Prostate gland (tissue), 2 donors: Measurements from ENCODE around the gene GPD1. TPM values are rescaled to one million over a fixed set of nuclear protein-coding genes. Genes with fewer than 3 reads are reported as not detected.
A peak's percentile ranks its signal among the peaks of the same experiment; 100 is the strongest.
"Not testable (repeated sequence)": the region's sequence is repeated elsewhere in the genome, so short reads cannot be mapped to it uniquely, and the experiment has no call there.

Experiments
- DNase-seq: peaks from one replicate; pipeline ENCODE4 v3.0.0-alpha.2; 2019; ENCODE audit warnings: low spot score
- H3K27ac ChIP-seq, 2 donors: fragments of 200-600 bp; sonication (generic); 2 replicates each; pipeline ENCODE4 v1.5.1; 2017 to 2019
- H3K27me3 ChIP-seq: fragments of 200-600 bp; sonication (generic); replicated peaks from 2 replicates; pipeline ENCODE4 v1.5.1; 2019; ENCODE audit not compliant: insufficient read depth
- H3K36me3 ChIP-seq, 2 donors: fragments of 200-600 bp; sonication (generic); 1 replicate in 1 of 2; 2 replicates in 1 of 2; pipeline versions ENCODE4 v1.5.1 to v1.8.1; 2017 to 2019
- H3K4me1 ChIP-seq: fragments of 200-600 bp; sonication (generic); replicated peaks from 2 replicates; pipeline ENCODE4 v1.5.1; 2019
- H3K4me3 ChIP-seq, 2 donors: fragments of 200-600 bp; sonication (generic); 2 replicates each; pipeline ENCODE4 v1.5.1; 2017 to 2019
- H3K9me3 ChIP-seq: fragments of 200-600 bp; sonication (generic); 2 replicates; pipeline ENCODE4 v1.5.1; 2017
- CTCF ChIP-seq, 4 experiments: fragments of 200-600 bp in 2 of 4; fragments of 450-650 bp in 2 of 4; sonication (generic) in 2 of 4; IDR thresholded peaks; 1 replicate in 3 of 4; 2 replicates in 1 of 4; pipeline ENCODE4 v1.5.1; 2016 to 2019; ENCODE audit warnings: antibody characterized with exemption in 4 of 4, mild to moderate bottlenecking in 2 of 4, moderate library complexity in 2 of 4
- POLR2A ChIP-seq: fragments of 450-650 bp; IDR thresholded peaks from one replicate; pipeline ENCODE4 v1.6.1; 2016; ENCODE audit warnings: antibody characterized with exemption, mild to moderate bottlenecking
- POLR2AphosphoS5 ChIP-seq: sonication (generic); formaldehyde crosslinking; IDR thresholded peaks from one replicate; pipeline ENCODE4 v1.6.1; 2017; ENCODE audit warnings: antibody characterized with exemption
- WGBS: methylation state at CpG from one replicate; pipeline ENCODE4 v1.1.5; 2018; 5-methylcytosine and 5-hydroxymethylcytosine counted together
- intact Hi-C: fragments of 100-400 bp; cut with DNase I; formaldehyde crosslinking; loops from one replicate; pipeline ENCODE4 v1.14.2; 2022
- total RNA-seq, 2 donors: library from RNA; depleted of rRNA; stranded (reverse); fragments of >200 nt; gene quantifications; one replicate each; pipeline ENCODE4 v1.1.0, GENCODE V29; 2016

GPD1 gene
- total RNA-seq, 2 donors from 2014 or later: 0.27 to 3.4 TPM

- intact Hi-C loops: no loop called here
- DNase-seq: no peak
- whole genome bisulfite sequencing: 80% methylated on average over 4 of the region's 4 CpGs
- TF ChIP-seq CTCF (IDR thresholded peaks at IDR 0.05) (no peak), POLR2AphosphoS5 (no peak), POLR2A (no peak)
- Histone ChIP-seq H3K27me3 (no peaks in the 10 kb centered on the region), H3K27ac (no peak overlapping the region), H3K36me3 (no peaks in the 10 kb centered on the region), H3K9me3 (no peaks in the 10 kb centered on the region), H3K4me1 (no peaks in the 10 kb centered on the region), H3K4me3 (no peak overlapping the region)
Measured at GRCh38 chr12:50129290-50129689, 25.5 kb downstream of the GPD1 start.

DNA sequence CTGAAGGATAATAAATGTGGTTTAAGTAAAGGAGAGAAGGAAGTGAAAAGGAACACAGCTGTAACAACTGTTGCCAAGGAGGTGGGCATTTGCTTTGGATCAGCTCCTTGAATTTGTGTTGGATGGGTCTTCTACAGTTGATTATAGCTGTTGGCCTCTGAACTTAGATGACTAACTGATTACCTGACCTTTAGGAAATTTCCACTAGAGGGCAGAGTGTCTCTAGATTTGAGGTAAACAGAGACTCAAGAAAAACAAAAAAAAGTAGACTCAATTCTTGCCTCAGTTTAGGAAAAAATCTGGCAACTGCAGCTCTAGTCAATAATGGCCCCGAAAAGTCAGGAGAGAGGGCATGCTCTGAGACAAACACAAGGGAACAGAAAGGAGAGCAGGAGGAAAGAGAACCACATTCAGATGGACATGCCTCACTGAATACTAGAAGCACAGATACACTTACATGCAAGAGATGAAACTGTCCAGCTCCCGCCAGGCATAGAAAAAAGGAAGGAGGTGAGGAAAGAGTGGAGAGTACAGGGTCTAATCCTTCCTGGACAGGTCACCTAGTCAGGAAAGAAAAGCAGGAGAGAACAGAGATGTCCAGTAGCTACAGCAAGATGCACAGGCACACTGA, 28.8 kb downstream of the GPD1 start:
- intact Hi-C loops: no loop called here
- H3K27me3 ChIP-seq: no peaks in the 10 kb centered on the region
- 73% methylated on average over 2 of the region's 2 CpGs for WGBS
- H3K4me3 ChIP-seq: no peak overlapping the region
- H3K9me3 ChIP-seq: no peaks in the 10 kb centered on the region
- H3K27ac ChIP-seq: no peak overlapping the region
- no peaks in the 10 kb centered on the region for H3K4me1 ChIP-seq
- no peaks in the 10 kb centered on the region for H3K36me3 ChIP-seq
- TF ChIP-seq POLR2AphosphoS5 (no peak), CTCF (IDR thresholded peaks at IDR 0.05) (peak in 3 of 4 experiments; percentile 18 to 65 (median 42)), POLR2A (no peak)
- no peak for DNase-seq

DNA sequence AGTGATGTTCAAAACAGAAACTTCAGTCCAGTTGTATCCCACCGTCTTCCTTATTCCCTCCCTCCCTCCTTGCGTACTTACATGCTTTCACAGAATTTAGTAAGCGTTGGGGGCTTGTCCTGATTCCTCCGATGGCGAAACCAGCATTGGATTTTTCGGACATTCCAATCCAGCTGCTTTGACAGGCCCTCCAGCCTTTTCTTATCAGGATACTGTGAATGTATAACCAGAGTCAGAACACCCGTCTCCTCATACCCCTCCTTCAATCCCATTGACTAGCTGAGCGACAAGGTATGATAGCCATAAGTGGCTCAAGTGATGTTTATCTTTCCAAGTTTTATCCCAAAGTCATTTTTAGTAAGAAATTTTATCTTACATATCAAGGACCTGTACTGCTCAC, 39.2 kb downstream of the GPD1 start:
- no peak for TF ChIP-seq POLR2AphosphoS5
- TF ChIP-seq POLR2A: no peak
- no peak for TF ChIP-seq CTCF (IDR thresholded peaks at IDR 0.05)

DNA sequence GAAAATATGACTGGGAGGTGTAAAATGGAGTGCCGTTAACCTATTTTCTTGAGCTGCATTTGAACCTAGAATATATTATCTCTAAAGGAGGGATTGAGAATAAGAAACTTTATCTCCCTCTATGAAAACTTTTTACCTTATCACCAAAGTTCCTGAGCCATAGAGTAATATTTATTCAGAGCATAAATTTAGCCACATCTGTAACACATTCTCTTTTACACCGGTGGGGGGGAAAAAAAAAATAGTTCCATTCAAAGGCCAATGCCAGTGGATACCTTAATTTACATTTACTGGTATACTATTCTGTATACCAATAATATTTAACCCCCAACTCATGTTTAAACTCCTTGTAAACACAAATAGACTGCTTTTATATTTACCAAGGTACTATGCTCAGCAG, 41.6 kb downstream of the GPD1 start:
- WGBS: 79% methylated on average over 2 of the region's 2 CpGs
- intact Hi-C loops: no loop called here
- Histone ChIP-seq H3K27me3 (no peaks in the 10 kb centered on the region), H3K4me3 (no peak overlapping the region), H3K4me1 (no peaks in the 10 kb centered on the region), H3K36me3 (no peaks in the 10 kb centered on the region), H3K9me3 (no peaks in the 10 kb centered on the region), H3K27ac (no peak overlapping the region)
- no peak for DNase-seq
- TF ChIP-seq POLR2A (no peak), POLR2AphosphoS5 (no peak), CTCF (IDR thresholded peaks at IDR 0.05) (no peak)

More for the DNA sequence above, 39.2 kb downstream of the GPD1 start:
- Histone ChIP-seq H3K27me3 (no peaks in the 10 kb centered on the region), H3K4me3 (no peak overlapping the region), H3K9me3 (no peaks in the 10 kb centered on the region), H3K36me3 (no peaks in the 10 kb centered on the region), H3K4me1 (no peaks in the 10 kb centered on the region), H3K27ac (no peak overlapping the region)
- no peak for DNase-seq
- intact Hi-C loops: no loop called here
- WGBS: 90% methylated on average over 8 of the region's 8 CpGs

GRCh38 chr12:50147281-50147680, 43.5 kb downstream of the GPD1 start:
- H3K9me3 ChIP-seq: no peaks in the 10 kb centered on the region
- no peaks in the 10 kb centered on the region for H3K4me1 ChIP-seq
- WGBS: 100% methylated on average over 4 of the region's 4 CpGs
- H3K27ac ChIP-seq: no peak overlapping the region
- no peak for DNase-seq
- no peaks in the 10 kb centered on the region for H3K27me3 ChIP-seq
- H3K4me3 ChIP-seq: no peak overlapping the region
- H3K36me3 ChIP-seq: no peaks in the 10 kb centered on the region
- TF ChIP-seq POLR2AphosphoS5 (no peak), CTCF (IDR thresholded peaks at IDR 0.05) (no peak), POLR2A (no peak)
- intact Hi-C loops: no loop called here

- H3K36me3 ChIP-seq, DNase-seq, H3K27me3 ChIP-seq, intact Hi-C loops, H3K4me1 ChIP-seq, H3K9me3 ChIP-seq, H3K4me3 ChIP-seq, H3K27ac ChIP-seq: not testable (repeated sequence)
- 98% methylated on average over 6 of the region's 6 CpGs for WGBS
Measured at GRCh38 chr12:50148011-50148410, 44.2 kb downstream of the GPD1 start.
